ENCODE measurements around the gene ADCY9.

Gene ADCY9

DNA sequence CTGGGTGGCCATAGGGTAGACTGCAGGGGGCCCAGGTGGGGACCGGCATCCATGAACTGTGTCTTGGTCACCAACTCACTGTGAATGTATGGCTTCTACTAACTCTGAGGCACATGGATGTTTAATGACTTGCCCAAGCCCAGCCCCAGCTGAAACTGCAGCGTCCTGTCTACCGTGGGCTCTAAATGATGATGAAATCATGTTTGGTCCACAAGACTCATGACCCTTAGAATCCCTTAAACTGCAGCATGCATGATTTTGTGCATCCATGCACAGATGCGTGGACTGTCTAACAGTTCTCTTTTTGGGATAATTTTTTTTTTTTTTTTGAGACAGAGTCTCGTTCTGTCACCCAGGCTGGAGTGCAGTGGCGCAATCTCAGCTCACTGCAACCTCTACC lies 203.3 kb downstream of the ADCY9 start:
- no peak for DNase-seq (ENCODE audit: low read depth, low spot score)

All from brain pericyte (primary cell).